ENCODE measurements around the gene EHF. TPM values are rescaled to one million over a fixed set of nuclear protein-coding genes. Genes with fewer than 3 reads are reported as not detected.

Gene EHF
- total and polyA plus RNA-seq, 4 donors: 8.9 to 144 (median 62.9) TPM

GRCh38 chr11:34618406-34618805 is 2.5 kb upstream of the EHF start:
- ATAC-seq (ENCODE audit: insufficient read depth, low FRiP score) (no peak), DNase-seq (no peak)
- no peaks in the 10 kb centered on the region for H3K36me3 ChIP-seq (ENCODE audit: control insufficient read depth in 4 of 4, insufficient read depth in 4 of 4, low read length in 4 of 4)
- peaks cover 0 to 8% (median 0%) of the 10 kb centered on the region in 5 donors for H3K4me1 ChIP-seq (ENCODE audit: control insufficient read depth in 5 of 5, insufficient read depth in 5 of 5, low read length in 5 of 5)
- H3K27me3 ChIP-seq (ENCODE audit: control insufficient read depth in 3 of 3, insufficient read depth in 3 of 3, low read length in 2 of 3): no peaks in the 10 kb centered on the region
- no peak overlapping the region for H3K9ac ChIP-seq (ENCODE audit: insufficient read depth in 1 of 2, low read length in 2 of 2)
- TF ChIP-seq CTCF (IDR thresholded peaks at IDR 0.05; ENCODE audit: control extremely low read depth, extremely low read depth): no peak
- H3K4me3 ChIP-seq: no peak overlapping the region
- H3K27ac ChIP-seq (ENCODE audit: low read depth in 1 of 2, low read length in 1 of 2): no peak overlapping the region
- no peaks in the 10 kb centered on the region for H3K9me3 ChIP-seq (ENCODE audit: control insufficient read depth in 4 of 4, insufficient read depth in 3 of 4, low read length in 3 of 4)
- WGBS, 2 donors: 97 to 98% methylated on average over 2 of the region's 2 CpGs

- no peak overlapping the region for H3K9ac ChIP-seq (ENCODE audit: insufficient read depth in 1 of 2, low read length in 2 of 2)
- no peak overlapping the region for H3K27ac ChIP-seq (ENCODE audit: low read depth in 1 of 2, low read length in 1 of 2)
- WGBS, 2 donors: 54 to 65% methylated on average over 2 of the region's 2 CpGs
- no peak overlapping the region for H3K4me3 ChIP-seq
- TF ChIP-seq CTCF (IDR thresholded peaks at IDR 0.05; ENCODE audit: control extremely low read depth, extremely low read depth): no peak
- H3K27me3 ChIP-seq (ENCODE audit: control insufficient read depth in 3 of 3, insufficient read depth in 3 of 3, low read length in 2 of 3): no peaks in the 10 kb centered on the region
- no peaks in the 10 kb centered on the region for H3K36me3 ChIP-seq (ENCODE audit: control insufficient read depth in 4 of 4, insufficient read depth in 4 of 4, low read length in 4 of 4)
- H3K9me3 ChIP-seq (ENCODE audit: control insufficient read depth in 4 of 4, insufficient read depth in 3 of 4, low read length in 3 of 4): no peaks in the 10 kb centered on the region
- DNase-seq (no peak), ATAC-seq (ENCODE audit: insufficient read depth, low FRiP score) (no peak)
- peaks cover 0 to 8% (median 0%) of the 10 kb centered on the region in 5 donors for H3K4me1 ChIP-seq (ENCODE audit: control insufficient read depth in 5 of 5, insufficient read depth in 5 of 5, low read length in 5 of 5)
Measured at GRCh38 chr11:34619062-34619516, 1.8 kb upstream of the EHF start.

- Histone ChIP-seq H3K9ac (ENCODE audit: insufficient read depth in 1 of 2, low read length in 2 of 2) (no peak overlapping the region), H3K27ac (ENCODE audit: low read depth in 1 of 2, low read length in 1 of 2) (no peak overlapping the region), H3K27me3 (ENCODE audit: control insufficient read depth in 3 of 3, insufficient read depth in 3 of 3, low read length in 2 of 3) (no peaks in the 10 kb centered on the region), H3K36me3 (ENCODE audit: control insufficient read depth in 4 of 4, insufficient read depth in 4 of 4, low read length in 4 of 4) (no peaks in the 10 kb centered on the region), H3K9me3 (ENCODE audit: control insufficient read depth in 4 of 4, insufficient read depth in 3 of 4, low read length in 3 of 4) (no peaks in the 10 kb centered on the region), H3K4me1 (ENCODE audit: control insufficient read depth in 5 of 5, insufficient read depth in 5 of 5, low read length in 5 of 5) (peaks cover 0 to 8% (median 0%) of the 10 kb centered on the region in 5 donors), H3K4me3 (no peak overlapping the region)
- ATAC-seq (ENCODE audit: insufficient read depth, low FRiP score): no peak
- WGBS, 2 donors: 77 to 78% methylated on average over 2 of the region's 2 CpGs
- no peak for DNase-seq
- TF ChIP-seq CTCF (IDR thresholded peaks at IDR 0.05; ENCODE audit: control extremely low read depth, extremely low read depth): no peak
Measured at GRCh38 chr11:34620202-34620601, 691 bp upstream of the EHF start.

- no peaks in the 10 kb centered on the region for H3K9me3 ChIP-seq (ENCODE audit: control insufficient read depth in 4 of 4, insufficient read depth in 3 of 4, low read length in 3 of 4)
- peak overlapping the region in 1 of 2 donors; percentile 56 for H3K27ac ChIP-seq (ENCODE audit: low read depth in 1 of 2, low read length in 1 of 2)
- no peak overlapping the region for H3K9ac ChIP-seq (ENCODE audit: insufficient read depth in 1 of 2, low read length in 2 of 2)
- H3K36me3 ChIP-seq (ENCODE audit: control insufficient read depth in 4 of 4, insufficient read depth in 4 of 4, low read length in 4 of 4): no peaks in the 10 kb centered on the region
- no peak for TF ChIP-seq CTCF (IDR thresholded peaks at IDR 0.05; ENCODE audit: control extremely low read depth, extremely low read depth)
- DNase-seq (no peak), ATAC-seq (ENCODE audit: insufficient read depth, low FRiP score) (no peak)
- H3K4me1 ChIP-seq (ENCODE audit: control insufficient read depth in 5 of 5, insufficient read depth in 5 of 5, low read length in 5 of 5): peaks cover 0 to 7% (median 0%) of the 10 kb centered on the region in 5 donors
- WGBS, 2 donors: 62 to 94% methylated on average over 2 of the region's 2 CpGs
- H3K4me3 ChIP-seq: peak overlapping the region; percentile 39
- no peaks in the 10 kb centered on the region for H3K27me3 ChIP-seq (ENCODE audit: control insufficient read depth in 3 of 3, insufficient read depth in 3 of 3, low read length in 2 of 3)
Measured at GRCh38 chr11:34621876-34622275, 983 bp downstream of the EHF start.
